Psoas muscle (tissue), 8 donors: Measurements from ENCODE around the gene CERS6. TPM values are rescaled to one million over a fixed set of nuclear protein-coding genes. Genes with fewer than 3 reads are reported as not detected.

Experiments used
- ATAC-seq, 4 donors: fragments of 200-7000 bp; cut with Tn5 transposase; one replicate each; pipeline ENCODE4 v1.9.1; 2020; ENCODE audit warnings: moderate library complexity in 3 of 4, mild to moderate bottlenecking in 2 of 4
- DNase-seq, 2 donors: peaks; one replicate each; pipeline ENCODE4 v3.0.0-alpha.2; 2020
- H3K27ac ChIP-seq: fragments of 200-600 bp; one replicate; pipeline ENCODE4 v1.8.0; 2022
- H3K27me3 ChIP-seq, 3 donors: fragments of 200-600 bp in 1 of 3; one replicate each; pipeline versions ENCODE4 v1.6.1 to v1.8.0; 2013 to 2022; ENCODE audit warnings: low read length in 2 of 3, mild to moderate bottlenecking in 2 of 3, moderate library complexity in 1 of 3; ENCODE audit not compliant: insufficient read depth in 3 of 3
- H3K36me3 ChIP-seq, 2 donors: fragments of 200-600 bp in 1 of 2; one replicate each; pipeline versions ENCODE4 v1.6.1 to v1.8.0; 2013 to 2022; ENCODE audit warnings: low read depth in 1 of 2, mild to moderate bottlenecking in 1 of 2, moderate library complexity in 1 of 2; ENCODE audit not compliant: insufficient read depth in 1 of 2
- H3K4me1 ChIP-seq: fragments of 200-600 bp; one replicate; pipeline ENCODE4 v1.8.0; 2022
- H3K4me3 ChIP-seq: fragments of 200-600 bp; one replicate; pipeline ENCODE4 v1.8.0; 2022; ENCODE audit warnings: mild to moderate bottlenecking
- H3K9me3 ChIP-seq: fragments of 200-600 bp; one replicate; pipeline ENCODE4 v1.8.0; 2022
- CTCF ChIP-seq: fragments of 200-600 bp; IDR thresholded peaks from one replicate; pipeline ENCODE4 v1.8.0; 2022; ENCODE audit warnings: antibody characterized with exemption
- WGBS, 3 donors: extraction: QIAGEN DNeasy Blood & Tissue Kit; methylation state at CpG; one replicate each; pipeline versions ENCODE4 v1.1.6 to v1.1.7; 2013; 5-methylcytosine and 5-hydroxymethylcytosine counted together
- intact Hi-C, 2 donors: fragments of 100-400 bp; cut with DNase I; formaldehyde crosslinking; loops; one replicate each; pipeline versions ENCODE4 v1.11.0 to v1.14.2; 2022
- polyA plus RNA-seq, 3 donors: library from polyadenylated mRNA; stranded (reverse); fragments of 200-250 nt; gene quantifications; one replicate each; pipeline ENCODE4 v1.2.3, GENCODE V29; 2013
- total RNA-seq, 4 donors: library from RNA; stranded (reverse); fragmentation: NEBNext Ultra II Directional in 2 of 4; extraction: Animal tissue kit (Norgen Biotek cat#: 25700) in 2 of 4; gene quantifications; one replicate each; pipeline versions ENCODE4 v1.2.1 to v1.2.4, GENCODE V29; 2021 to 2023
- donor health status: healthy with polysubstance abuse.
- donor health status: DM: no; HTN: no; CAD: no; lungs with moderate emphysema.
- donor health status: Bipolar disorder and iron deficiency.
- donor health status: healthy.
- donor health status: DM: yes; HTN: yes; CAD: no.
- donor health status: DM: no; HTN: no; CAD: no.
- donor health status: DM: no; HTN: no; CAD: no.
- donor health status: DM: yes; HTN: yes; CAD: no.

Gene CERS6
- total and polyA plus RNA-seq, 7 donors: 4.8 to 18.1 (median 11.2) TPM

GRCh38 chr2:168517816-168518215, 61.7 kb downstream of the CERS6 start:
- H3K4me3 ChIP-seq: no peak overlapping the region
- intact Hi-C loops: no loop called here
- no peak for DNase-seq
- no peaks in the 10 kb centered on the region for H3K27me3 ChIP-seq
- ATAC-seq: no peak
- no peaks in the 10 kb centered on the region for H3K36me3 ChIP-seq
- H3K27ac ChIP-seq: peak overlapping the region; percentile 21
- peaks cover 46% of the 10 kb centered on the region for H3K4me1 ChIP-seq
- no peaks in the 10 kb centered on the region for H3K9me3 ChIP-seq
- WGBS, 3 donors: 84 to 89% (median 85%) methylated on average over 7 of the region's 7 CpGs
- no peak for TF ChIP-seq CTCF

GRCh38 chr2:168518555-168519066, 62.5 kb downstream of the CERS6 start:
- Histone ChIP-seq H3K27ac (peak overlapping the region; percentile 21), H3K27me3 (no peaks in the 10 kb centered on the region), H3K4me1 (peaks cover 53% of the 10 kb centered on the region), H3K4me3 (no peak overlapping the region), H3K36me3 (no peaks in the 10 kb centered on the region), H3K9me3 (no peaks in the 10 kb centered on the region)
- WGBS, 3 donors: 23 to 42% (median 24%) methylated on average over 6 of the region's 6 CpGs
- intact Hi-C loops: no loop called here
- ATAC-seq: peak; percentile 62 to 77 (median 66)
- no peak for TF ChIP-seq CTCF
- DNase-seq: no peak

GRCh38 chr2:168519534-168520308, 63.6 kb downstream of the CERS6 start:
- DNase-seq (no peak), ATAC-seq (no peak)
- H3K9me3 ChIP-seq: no peaks in the 10 kb centered on the region
- 92 to 96% (median 95%) methylated on average over 5 of the region's 5 CpGs for WGBS, 3 donors
- no peaks in the 10 kb centered on the region for H3K27me3 ChIP-seq
- TF ChIP-seq CTCF: no peak
- no peaks in the 10 kb centered on the region for H3K36me3 ChIP-seq
- no peak overlapping the region for H3K27ac ChIP-seq
- H3K4me1 ChIP-seq: peaks cover 64% of the 10 kb centered on the region
- no peak overlapping the region for H3K4me3 ChIP-seq
- intact Hi-C loops: loop anchor here in 1 of 2 donors (5.0 kb wide), 1 partner anchor 62 kb away; the partner anchor contains the start of gene CERS6

GRCh38 chr2:168521053-168521741, 65.1 kb downstream of the CERS6 start:
- peak; percentile 76 to 91 (median 86) for ATAC-seq
- Histone ChIP-seq H3K27me3 (no peaks in the 10 kb centered on the region), H3K27ac (peak overlapping the region; percentile 42), H3K4me3 (peak overlapping the region; percentile 37), H3K9me3 (no peaks in the 10 kb centered on the region), H3K36me3 (no peaks in the 10 kb centered on the region), H3K4me1 (peaks cover 65% of the 10 kb centered on the region)
- TF ChIP-seq CTCF: no peak
- DNase-seq: peak in 1 of 2 donors; percentile 64
- WGBS, 3 donors: 18 to 48% (median 37%) methylated on average over 6 of the region's 6 CpGs
- intact Hi-C loops: loop anchor here in 1 of 2 donors (5.0 kb wide), 1 partner anchor 64 kb away; the partner anchor contains the start of gene CERS6
